B cell (primary cell): ENCODE data around the gene USH1G.

Experiments used
- EZH2 ChIP-seq: IDR thresholded peaks from 2 replicates; pipeline ENCODE4 v1.6.1; 2012; ENCODE audit warnings: borderline replicate concordance, low read depth, mild to moderate bottlenecking, moderate library complexity, low read length; ENCODE audit not compliant: insufficient read depth, poor library complexity, severe bottlenecking
- TF ChIP-seq, protein P1 (sequence below): fragments of 200-600 bp; IDR thresholded peaks from one replicate; pipeline ENCODE4 v1.8.0; 2022; ENCODE audit warnings: antibody characterized with exemption, mild to moderate bottlenecking

DNA sequence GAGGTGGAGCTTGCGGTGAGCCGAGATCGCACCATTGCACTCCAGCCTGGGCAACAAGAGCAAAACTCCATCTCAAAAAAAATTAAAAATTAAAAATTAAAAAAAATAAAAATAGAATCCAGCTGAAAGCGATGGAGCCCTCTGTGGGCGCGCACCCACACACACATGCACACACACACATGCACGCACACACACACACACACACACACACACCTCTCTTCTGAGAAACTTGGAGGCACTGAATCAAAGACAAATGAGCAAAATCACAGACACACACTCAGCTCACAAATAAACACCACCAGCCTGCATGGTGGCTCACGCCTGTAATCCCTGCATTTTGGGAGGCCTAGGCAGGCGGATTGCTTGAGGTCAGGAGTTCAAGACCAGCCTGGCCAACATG, 20.0 kb downstream of the USH1G start:
- TF ChIP-seq, protein P1, sequence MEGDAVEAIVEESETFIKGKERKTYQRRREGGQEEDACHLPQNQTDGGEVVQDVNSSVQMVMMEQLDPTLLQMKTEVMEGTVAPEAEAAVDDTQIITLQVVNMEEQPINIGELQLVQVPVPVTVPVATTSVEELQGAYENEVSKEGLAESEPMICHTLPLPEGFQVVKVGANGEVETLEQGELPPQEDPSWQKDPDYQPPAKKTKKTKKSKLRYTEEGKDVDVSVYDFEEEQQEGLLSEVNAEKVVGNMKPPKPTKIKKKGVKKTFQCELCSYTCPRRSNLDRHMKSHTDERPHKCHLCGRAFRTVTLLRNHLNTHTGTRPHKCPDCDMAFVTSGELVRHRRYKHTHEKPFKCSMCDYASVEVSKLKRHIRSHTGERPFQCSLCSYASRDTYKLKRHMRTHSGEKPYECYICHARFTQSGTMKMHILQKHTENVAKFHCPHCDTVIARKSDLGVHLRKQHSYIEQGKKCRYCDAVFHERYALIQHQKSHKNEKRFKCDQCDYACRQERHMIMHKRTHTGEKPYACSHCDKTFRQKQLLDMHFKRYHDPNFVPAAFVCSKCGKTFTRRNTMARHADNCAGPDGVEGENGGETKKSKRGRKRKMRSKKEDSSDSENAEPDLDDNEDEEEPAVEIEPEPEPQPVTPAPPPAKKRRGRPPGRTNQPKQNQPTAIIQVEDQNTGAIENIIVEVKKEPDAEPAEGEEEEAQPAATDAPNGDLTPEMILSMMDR = no peak
- no peak for TF ChIP-seq EZH2
